Trophoblast cell (in vitro differentiated cells and primary cell): ENCODE data around the gene NCAN.

ENCODE experiments used
- DNase-seq, 2 donors: peaks; one replicate each; pipeline ENCODE4 v3.0.0-alpha.2; 2016
- H2AFZ ChIP-seq: 2 replicates; pipeline ENCODE4 v1.6.1; 2013; ENCODE audit warnings: low read length, moderate library complexity, mild to moderate bottlenecking; ENCODE audit not compliant: insufficient read depth, poor library complexity
- H2AK5ac ChIP-seq: 2 replicates; pipeline ENCODE4 v1.6.1; 2013; ENCODE audit warnings: mild to moderate bottlenecking, low read length
- H2BK120ac ChIP-seq: 2 replicates; pipeline ENCODE4 v1.6.1; 2013; ENCODE audit warnings: low read length, mild to moderate bottlenecking, moderate library complexity; ENCODE audit not compliant: insufficient read depth, poor library complexity
- H2BK12ac ChIP-seq: 2 replicates; pipeline ENCODE4 v1.6.1; 2013; ENCODE audit warnings: mild to moderate bottlenecking, low read length, moderate library complexity
- H2BK5ac ChIP-seq: 2 replicates; pipeline ENCODE4 v1.6.1; 2013; ENCODE audit warnings: low read length, low read depth, moderate library complexity, mild to moderate bottlenecking; ENCODE audit not compliant: poor library complexity
- H3K14ac ChIP-seq: 2 replicates; pipeline ENCODE4 v1.6.1; 2013; ENCODE audit warnings: mild to moderate bottlenecking, low read length
- H3K18ac ChIP-seq: 2 replicates; pipeline ENCODE4 v1.6.1; 2013; ENCODE audit warnings: mild to moderate bottlenecking, low read length
- H3K23ac ChIP-seq: 2 replicates; pipeline ENCODE4 v1.6.1; 2013; ENCODE audit warnings: low read length
- H3K27ac ChIP-seq: 2 replicates; pipeline ENCODE4 v1.5.1; 2013; ENCODE audit warnings: low read depth, mild to moderate bottlenecking, inconsistent platforms, low read length, moderate library complexity
- H3K27me3 ChIP-seq: 2 replicates; pipeline ENCODE4 v1.6.1; 2013; ENCODE audit warnings: inconsistent platforms, mild to moderate bottlenecking, low read length, moderate library complexity; ENCODE audit not compliant: insufficient read depth
- H3K36me3 ChIP-seq, 2 experiments: 1 replicate in 1 of 2; 2 replicates in 1 of 2; pipeline ENCODE4 v1.6.1; 2013; ENCODE audit warnings: low read length in 2 of 2, mild to moderate bottlenecking in 2 of 2, moderate library complexity in 1 of 2; ENCODE audit not compliant: insufficient read depth in 2 of 2, control insufficient read depth in 1 of 2
- H3K4ac ChIP-seq: 2 replicates; pipeline ENCODE4 v1.6.1; 2013; ENCODE audit warnings: low read depth, mild to moderate bottlenecking, low read length, moderate library complexity
- H3K4me1 ChIP-seq, 2 experiments: 1 replicate in 1 of 2; 2 replicates in 1 of 2; pipeline ENCODE4 v1.6.1; 2013; ENCODE audit warnings: low read length in 2 of 2, mild to moderate bottlenecking in 2 of 2, moderate library complexity in 1 of 2; ENCODE audit not compliant: insufficient read depth in 2 of 2, control insufficient read depth in 1 of 2
- H3K4me2 ChIP-seq: 2 replicates; pipeline ENCODE4 v1.6.1; 2013; ENCODE audit warnings: inconsistent platforms, mild to moderate bottlenecking, low read length, moderate library complexity
- H3K4me3 ChIP-seq: 2 replicates; pipeline ENCODE4 v1.5.1; 2013; ENCODE audit warnings: mild to moderate bottlenecking, low read depth, low read length, inconsistent platforms
- H3K79me1 ChIP-seq: one replicate; pipeline ENCODE4 v1.6.1; 2013; ENCODE audit warnings: low read length
- H3K79me2 ChIP-seq: 2 replicates; pipeline ENCODE4 v1.6.1; 2013; ENCODE audit warnings: low read length, mild to moderate bottlenecking; ENCODE audit not compliant: control insufficient read depth, insufficient read depth, poor library complexity
- H3K9ac ChIP-seq: 2 replicates; pipeline ENCODE4 v1.6.1; 2013; ENCODE audit warnings: mild to moderate bottlenecking, low read length
- H3K9me3 ChIP-seq: 2 replicates; pipeline ENCODE4 v1.6.1; 2013; ENCODE audit warnings: low read depth, mild to moderate bottlenecking, control low read depth, inconsistent platforms, low read length; ENCODE audit not compliant: insufficient read depth
- H4K12ac ChIP-seq: 2 replicates; pipeline ENCODE4 v1.6.1; 2013; ENCODE audit warnings: low read depth, mild to moderate bottlenecking, low read length, moderate library complexity
- H4K8ac ChIP-seq: 2 replicates; pipeline ENCODE4 v1.6.1; 2013; ENCODE audit warnings: low read depth, mild to moderate bottlenecking, low read length, moderate library complexity
- H4K91ac ChIP-seq: one replicate; pipeline ENCODE4 v1.6.1; 2013; ENCODE audit warnings: low read depth, mild to moderate bottlenecking, low read length, moderate library complexity
- WGBS: extraction: QIAGEN DNeasy Blood & Tissue Kit; methylation state at CpG from one replicate; pipeline ENCODE4 v1.1.7; 2013; ENCODE audit warnings: missing lambda C conversion rate; ENCODE audit not compliant: insufficient read length, insufficient coverage; ENCODE audit errors: extremely low coverage; 5-methylcytosine and 5-hydroxymethylcytosine counted together

NCAN gene

GRCh38 chr19:19185853-19186740 is 25.7 kb upstream of the NCAN start:
- no peak overlapping the region for H3K23ac ChIP-seq
- no peak overlapping the region for H2AFZ ChIP-seq
- H3K4ac ChIP-seq = no peak overlapping the region
- H3K4me3 ChIP-seq = no peak overlapping the region
- no peak overlapping the region for H2BK120ac ChIP-seq
- no peaks in the 10 kb centered on the region for H3K79me2 ChIP-seq
- H4K91ac ChIP-seq = no peak overlapping the region
- peaks cover 6% of the 10 kb centered on the region for H3K9me3 ChIP-seq
- peaks cover 25 to 26% of the 10 kb centered on the region in 2 experiments for H3K36me3 ChIP-seq
- DNase-seq = peak; percentile 47 to 82
- H2AK5ac ChIP-seq = no peak overlapping the region
- H3K27ac ChIP-seq = no peak overlapping the region
- no peak overlapping the region for H3K4me2 ChIP-seq
- no peak overlapping the region for H3K14ac ChIP-seq
- no peak overlapping the region for H3K18ac ChIP-seq
- no peak overlapping the region for H4K12ac ChIP-seq
- no peaks in the 10 kb centered on the region for H3K27me3 ChIP-seq
- no peaks in the 10 kb centered on the region for H3K79me1 ChIP-seq
- WGBS = no CpG with 5 or more reads among the region's 9 CpGs
- no peak overlapping the region for H3K9ac ChIP-seq
- H3K4me1 ChIP-seq = peaks cover 0 to 1% of the 10 kb centered on the region in 2 experiments
- no peak overlapping the region for H2BK5ac ChIP-seq
- H2BK12ac ChIP-seq = no peak overlapping the region
- no peak overlapping the region for H4K8ac ChIP-seq

DNA sequence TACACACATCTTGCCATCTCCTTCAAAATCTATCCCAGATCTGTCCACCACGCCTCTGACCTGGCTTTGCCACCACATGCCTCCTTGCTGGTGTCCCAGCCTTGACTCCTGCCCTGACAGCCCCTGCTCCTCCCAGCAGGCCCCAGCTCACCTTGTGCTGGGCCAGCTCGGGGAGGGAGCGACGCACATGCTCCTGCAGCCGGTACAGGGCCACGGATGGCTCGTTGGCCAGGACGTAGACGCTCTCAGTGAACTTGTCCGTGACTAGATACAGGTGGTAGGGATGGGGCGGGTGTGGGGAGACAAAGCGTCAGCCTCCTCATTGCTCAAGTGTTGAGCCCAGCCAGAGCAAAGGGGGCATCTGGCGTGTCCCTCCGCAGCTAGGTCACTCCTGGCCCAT is 25.0 kb upstream of the NCAN start:
- Histone ChIP-seq H3K9me3 (peaks cover 6% of the 10 kb centered on the region), H2BK12ac (no peak overlapping the region), H3K18ac (no peak overlapping the region), H3K9ac (no peak overlapping the region), H3K14ac (no peak overlapping the region), H3K23ac (no peak overlapping the region), H3K4me1 (peaks cover 0 to 4% of the 10 kb centered on the region in 2 experiments), H3K4ac (no peak overlapping the region), H2AFZ (no peak overlapping the region), H4K12ac (no peak overlapping the region), H4K8ac (no peak overlapping the region), H3K4me2 (no peak overlapping the region), H3K27me3 (no peaks in the 10 kb centered on the region), H3K36me3 (peaks cover 21 to 25% of the 10 kb centered on the region in 2 experiments), H2BK5ac (no peak overlapping the region), H3K79me1 (peaks cover 1% of the 10 kb centered on the region), H4K91ac (no peak overlapping the region), H2BK120ac (no peak overlapping the region), H3K27ac (no peak overlapping the region), H3K79me2 (peaks cover 5% of the 10 kb centered on the region), H2AK5ac (no peak overlapping the region), H3K4me3 (peak overlapping the region; percentile 19)
- WGBS = no CpG with 5 or more reads among the region's 14 CpGs
- DNase-seq = no peak

DNA sequence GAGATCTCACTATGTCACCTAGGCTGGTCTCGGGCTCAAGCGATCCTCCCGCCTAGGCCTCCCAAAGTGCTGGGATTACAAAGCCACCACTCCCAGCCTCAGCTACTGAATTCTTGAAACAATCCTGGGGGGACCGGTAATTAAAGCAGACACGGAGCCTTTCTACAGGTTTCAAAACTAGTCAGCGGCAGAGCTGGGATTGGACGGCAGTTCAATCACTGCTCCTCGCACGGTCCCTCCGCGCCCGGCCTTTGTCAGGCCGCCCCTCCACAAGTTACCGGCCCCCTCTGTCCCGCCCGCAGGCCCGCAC is 20.0 kb upstream of the NCAN start:
- Histone ChIP-seq H3K23ac (no peak overlapping the region), H3K18ac (peak overlapping the region; percentile 63), H2BK12ac (no peak overlapping the region), H3K27me3 (no peaks in the 10 kb centered on the region), H3K4me2 (peak overlapping the region; percentile 85), H3K4me3 (peak overlapping the region; percentile 92), H3K14ac (peak overlapping the region; percentile 76), H4K8ac (peak overlapping the region; percentile 97), H4K91ac (peak overlapping the region; percentile 61), H3K4ac (peak overlapping the region; percentile 84), H2BK5ac (peak overlapping the region; percentile 28), H3K4me1 (peaks cover 0 to 4% of the 10 kb centered on the region in 2 experiments), H3K27ac (peak overlapping the region; percentile 93), H2BK120ac (peak overlapping the region; percentile 20), H3K79me2 (peaks cover 13% of the 10 kb centered on the region), H3K36me3 (peaks cover 12 to 15% of the 10 kb centered on the region in 2 experiments), H4K12ac (peak overlapping the region; percentile 90), H3K9me3 (no peaks in the 10 kb centered on the region), H3K9ac (peak overlapping the region; percentile 92), H2AFZ (peak overlapping the region; percentile 76), H2AK5ac (no peak overlapping the region), H3K79me1 (peaks cover 10% of the 10 kb centered on the region)
- WGBS = no CpG with 5 or more reads among the region's 17 CpGs
- DNase-seq = no peak

GRCh38 chr19:19192078-19192882 is 19.5 kb upstream of the NCAN start, which contains the start of the genes BORCS8 and RFXANK:
Gene BORCS8 (minus strand): TSS chr19:19192152. CDS start chr19:19192117, 35 bp downstream.
Gene RFXANK (plus strand): TSS chr19:19192258. CDS start chr19:19193947, 1,689 bp downstream.
- Histone ChIP-seq H3K9me3 (no peaks in the 10 kb centered on the region), H3K4me1 (peaks cover 0 to 4% of the 10 kb centered on the region in 2 experiments), H2BK5ac (peak within 1 kb of the TSS; percentile 95), H2BK12ac (no peak within 1 kb of the TSS), H3K23ac (no peak within 1 kb of the TSS), H4K8ac (peak within 1 kb of the TSS; percentile 100), H3K4me2 (peak within 1 kb of the TSS; percentile 85), H2BK120ac (peak within 1 kb of the TSS; percentile 99), H3K79me1 (peaks cover 10% of the 10 kb centered on the region), H3K27ac (peak within 1 kb of the TSS; percentile 93), H4K12ac (peak within 1 kb of the TSS; percentile 99), H2AK5ac (peak within 1 kb of the TSS; percentile 95), H3K4ac (peak within 1 kb of the TSS; percentile 98), H3K79me2 (peaks cover 13% of the 10 kb centered on the region), H3K4me3 (peak within 1 kb of the TSS; percentile 92), H3K36me3 (peaks cover 14 to 17% of the 10 kb centered on the region in 2 experiments), H3K9ac (peak within 1 kb of the TSS; percentile 92), H2AFZ (peak within 1 kb of the TSS; percentile 99), H4K91ac (peak within 1 kb of the TSS; percentile 98), H3K18ac (peak within 1 kb of the TSS; percentile 99), H3K14ac (peak within 1 kb of the TSS; percentile 99), H3K27me3 (no peaks in the 10 kb centered on the region)
- no CpG with 5 or more reads among the region's 53 CpGs for WGBS
- peak; percentile 99 to 100 for DNase-seq
